Kidney (tissue), 14 donors: ENCODE data around the gene TMEM131. TPM values are rescaled to one million over a fixed set of nuclear protein-coding genes. Genes with fewer than 3 reads are reported as not detected.

Experiments
- DNase-seq, 5 donors: peaks; one replicate each; pipeline ENCODE4 v3.0.0-alpha.2; 2013 to 2020
- FAIRE-seq: peaks from 2 replicates; lab custom pipeline; 2012; peaks lifted over from hg19 to GRCh38; lab: Jason Lieb, UNC
- H3K27ac ChIP-seq, 2 donors: one replicate each; pipeline ENCODE4 v1.7.0; 2013; ENCODE audit warnings: low read depth in 2 of 2, low read length in 2 of 2, inconsistent platforms in 1 of 2
- H3K27me3 ChIP-seq: one replicate; pipeline ENCODE4 v1.7.1; 2013; ENCODE audit warnings: low read length, inconsistent platforms; ENCODE audit not compliant: control insufficient read depth, insufficient read depth
- H3K36me3 ChIP-seq, 3 donors: one replicate each; pipeline versions ENCODE4 v1.7.0 to v1.7.1; 2013; ENCODE audit warnings: low read length in 3 of 3, control low read depth in 1 of 3, inconsistent platforms in 1 of 3; ENCODE audit not compliant: insufficient read depth in 3 of 3, control insufficient read depth in 2 of 3
- H3K4me1 ChIP-seq, 3 donors: one replicate each; pipeline versions ENCODE4 v1.7.0 to v1.7.1; 2013; ENCODE audit warnings: low read length in 3 of 3, inconsistent platforms in 1 of 3, low read depth in 1 of 3; ENCODE audit not compliant: control insufficient read depth in 2 of 3, insufficient read depth in 2 of 3
- H3K4me3 ChIP-seq, 3 donors: one replicate each; pipeline versions ENCODE4 v1.7.0 to v1.8.1; 2013; ENCODE audit warnings: low read length in 3 of 3, control low read depth in 1 of 3, inconsistent platforms in 1 of 3
- H3K9ac ChIP-seq, 3 donors: one replicate each; pipeline versions ENCODE4 v1.7.0 to v1.7.1; 2013; ENCODE audit warnings: low read length in 3 of 3, control low read depth in 1 of 3, inconsistent platforms in 1 of 3
- H3K9me3 ChIP-seq, 3 donors: one replicate each; pipeline versions ENCODE4 v1.7.0 to v1.7.1; 2013; ENCODE audit warnings: low read length in 3 of 3, control low read depth in 1 of 3, inconsistent platforms in 1 of 3; ENCODE audit not compliant: control insufficient read depth in 2 of 3, insufficient read depth in 1 of 3
- intact Hi-C: fragments of 100-400 bp; cut with DNase I; formaldehyde crosslinking; loops from one replicate; pipeline ENCODE4 v1.11.1; 2022
- polyA plus RNA-seq: library from polyadenylated mRNA; stranded (reverse); fragments of 350-450 nt; fragmentation: Illumina TruSeq; extraction: RNeasy Lipid Tissue Mini Kit (QIAGEN cat#74804); gene quantifications from one replicate; pipeline ENCODE4 v1.2.3, GENCODE V29; 2014; ENCODE audit warnings: low read depth, low replicate concordance; ENCODE audit not compliant: insufficient read depth
- total RNA-seq: library from RNA; stranded (reverse); fragmentation: NEBNext Ultra II Directional; extraction: Animal tissue kit (Norgen Biotek cat#: 25700); gene quantifications from one replicate; pipeline ENCODE4 v1.2.1, GENCODE V29; 2021
- TF ChIP-seq, protein P1 (sequence below): IDR thresholded peaks from 3 replicates; pipeline ENCODE4 v1.5.1; 2012; ENCODE audit warnings: mild to moderate bottlenecking, moderate library complexity, borderline replicate concordance; ENCODE audit not compliant: insufficient read depth; ENCODE audit errors: extremely low read depth
- donor health status: control.
- donor health status: control.
- donor health status: control.
- donor health status: control.
- donor health status: control.
- donor health status: DM: yes; HTN: yes; CAD: no.
- donor health status: Normal renal cell carcinoma (clear cell type).

Gene TMEM131
- total and polyA plus RNA-seq, 2 donors from 2014 or later, result 8.0 to 38.4 TPM

DNA sequence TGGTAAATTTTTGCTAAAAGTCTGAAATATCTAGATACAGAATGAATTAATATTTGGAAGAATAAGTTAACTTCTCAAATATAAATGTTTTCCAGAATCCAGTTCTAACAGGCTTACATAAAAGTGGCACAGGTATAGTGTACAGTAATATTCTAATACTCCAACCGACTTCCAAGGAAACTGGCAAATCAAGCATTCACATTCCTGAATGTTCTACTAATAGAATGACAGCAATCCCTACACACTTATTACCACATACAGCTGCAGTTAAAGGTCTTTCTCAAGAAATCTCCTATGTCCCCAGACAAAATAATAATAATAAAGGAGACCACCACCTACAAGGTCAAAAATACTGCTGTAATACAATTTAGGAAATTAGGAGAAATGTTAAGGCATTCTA, 31.9 kb downstream of the TMEM131 start:
- no peak overlapping the region for H3K9ac ChIP-seq

DNA sequence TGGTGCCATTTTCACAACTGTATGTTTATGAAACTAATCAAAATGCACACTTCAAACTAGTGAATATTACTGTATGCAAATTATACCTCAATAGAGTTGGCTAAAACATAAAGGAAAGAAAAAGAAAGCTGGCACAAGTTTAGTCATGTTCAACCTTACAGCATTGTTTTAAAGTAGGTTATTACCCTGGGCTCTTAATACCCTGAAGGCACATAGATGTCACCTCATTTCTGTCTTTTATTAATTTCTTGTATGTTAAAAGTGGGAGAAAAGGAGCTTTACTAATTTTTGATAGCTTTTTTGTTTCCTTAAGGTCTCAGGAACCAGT, 32.7 kb downstream of the TMEM131 start:
- DNase-seq (no peak), FAIRE-seq (no peak)
- intact Hi-C loops, result no loop called here
- Histone ChIP-seq H3K27ac (no peak overlapping the region), H3K4me1 (peaks cover 0 to 15% (median 0%) of the 10 kb centered on the region in 3 donors), H3K27me3 (no peaks in the 10 kb centered on the region), H3K9me3 (no peaks in the 10 kb centered on the region), H3K4me3 (no peak overlapping the region), H3K9ac (no peak overlapping the region), H3K36me3 (no peaks in the 10 kb centered on the region)
- TF ChIP-seq, protein P1, sequence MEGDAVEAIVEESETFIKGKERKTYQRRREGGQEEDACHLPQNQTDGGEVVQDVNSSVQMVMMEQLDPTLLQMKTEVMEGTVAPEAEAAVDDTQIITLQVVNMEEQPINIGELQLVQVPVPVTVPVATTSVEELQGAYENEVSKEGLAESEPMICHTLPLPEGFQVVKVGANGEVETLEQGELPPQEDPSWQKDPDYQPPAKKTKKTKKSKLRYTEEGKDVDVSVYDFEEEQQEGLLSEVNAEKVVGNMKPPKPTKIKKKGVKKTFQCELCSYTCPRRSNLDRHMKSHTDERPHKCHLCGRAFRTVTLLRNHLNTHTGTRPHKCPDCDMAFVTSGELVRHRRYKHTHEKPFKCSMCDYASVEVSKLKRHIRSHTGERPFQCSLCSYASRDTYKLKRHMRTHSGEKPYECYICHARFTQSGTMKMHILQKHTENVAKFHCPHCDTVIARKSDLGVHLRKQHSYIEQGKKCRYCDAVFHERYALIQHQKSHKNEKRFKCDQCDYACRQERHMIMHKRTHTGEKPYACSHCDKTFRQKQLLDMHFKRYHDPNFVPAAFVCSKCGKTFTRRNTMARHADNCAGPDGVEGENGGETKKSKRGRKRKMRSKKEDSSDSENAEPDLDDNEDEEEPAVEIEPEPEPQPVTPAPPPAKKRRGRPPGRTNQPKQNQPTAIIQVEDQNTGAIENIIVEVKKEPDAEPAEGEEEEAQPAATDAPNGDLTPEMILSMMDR, result no peak

More for the DNA sequence above, 31.9 kb downstream of the TMEM131 start:
- no peak overlapping the region for H3K27ac ChIP-seq
- H3K27me3 ChIP-seq, result no peaks in the 10 kb centered on the region
- TF ChIP-seq, protein P1, result no peak
- H3K4me1 ChIP-seq, result peaks cover 0 to 20% (median 0%) of the 10 kb centered on the region in 3 donors
- H3K36me3 ChIP-seq, result no peaks in the 10 kb centered on the region
- DNase-seq (no peak), FAIRE-seq (no peak)
- H3K9me3 ChIP-seq, result no peaks in the 10 kb centered on the region
- intact Hi-C loops, result no loop called here
- no peak overlapping the region for H3K4me3 ChIP-seq

DNA sequence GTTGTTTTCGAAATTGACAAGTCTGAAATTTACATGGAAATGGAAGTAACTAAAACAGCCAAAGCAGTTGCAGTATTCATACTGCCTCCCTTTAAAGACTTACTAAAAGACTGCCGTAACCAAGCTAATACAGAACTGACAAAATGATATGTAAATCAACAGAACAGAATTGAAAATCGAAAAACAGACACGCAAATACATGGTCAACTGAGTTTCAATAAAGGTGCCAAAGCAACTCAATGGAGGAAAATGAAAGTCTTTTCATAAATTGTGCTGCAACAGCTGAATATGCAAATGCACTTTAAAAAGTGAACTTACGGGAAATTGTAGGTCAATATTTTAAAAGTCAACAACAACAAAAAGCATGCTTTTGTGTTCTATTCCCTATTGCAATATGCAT, 34.2 kb downstream of the TMEM131 start:
- H3K4me1 ChIP-seq, result peaks cover 0 to 9% (median 0%) of the 10 kb centered on the region in 3 donors
- no peak overlapping the region for H3K9ac ChIP-seq
- DNase-seq, result no peak
- no peak overlapping the region for H3K27ac ChIP-seq
- intact Hi-C loops, result no loop called here
- H3K36me3 ChIP-seq, result no peaks in the 10 kb centered on the region
- TF ChIP-seq, protein P1, result no peak
- no peak for FAIRE-seq
- H3K4me3 ChIP-seq, result no peak overlapping the region
- no peaks in the 10 kb centered on the region for H3K9me3 ChIP-seq
- H3K27me3 ChIP-seq, result no peaks in the 10 kb centered on the region

DNA sequence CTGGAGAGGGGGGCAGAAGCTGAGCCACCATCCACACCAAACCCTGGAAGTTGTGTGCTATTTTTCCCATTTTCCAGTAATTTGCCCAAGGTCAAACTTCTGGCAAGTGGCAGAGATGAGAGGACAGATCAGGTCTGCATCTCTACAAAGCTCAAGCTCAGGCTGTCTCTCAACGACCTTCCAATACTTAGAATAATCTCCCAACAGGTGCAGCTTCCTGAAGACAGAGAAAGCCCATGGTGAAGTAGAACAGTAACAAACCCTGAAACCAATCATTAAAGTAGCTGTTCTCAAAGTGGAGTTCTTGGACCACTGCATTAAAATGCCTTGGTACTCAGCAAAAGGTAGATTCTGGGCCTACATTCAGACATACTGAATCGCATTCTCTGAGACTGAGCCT, 37.6 kb downstream of the TMEM131 start:
- no peak overlapping the region for H3K27ac ChIP-seq
- TF ChIP-seq, protein P1, result no peak
- FAIRE-seq, result no peak

More for the DNA sequence above, 37.6 kb downstream of the TMEM131 start:
- intact Hi-C loops, result no loop called here
- no peak overlapping the region for H3K4me3 ChIP-seq
- H3K4me1 ChIP-seq, result peaks cover 0 to 4% (median 0%) of the 10 kb centered on the region in 3 donors
- H3K9me3 ChIP-seq, result no peaks in the 10 kb centered on the region
- no peaks in the 10 kb centered on the region for H3K27me3 ChIP-seq
- no peaks in the 10 kb centered on the region for H3K36me3 ChIP-seq
- no peak overlapping the region for H3K9ac ChIP-seq
- DNase-seq, result no peak
